GM23248 (cell line): ENCODE data around the gene RASGEF1C.

Experiments
- EZH2 ChIP-seq: fragments of 200-600 bp; sonication (generic); IDR thresholded peaks from 2 replicates; pipeline ENCODE4 v1.6.1; 2018; ENCODE audit warnings: antibody characterized with exemption, mild to moderate bottlenecking; ENCODE audit not compliant: insufficient read depth, poor library complexity, severe bottlenecking
- EZH2phosphoT487 ChIP-seq: fragments of 200-600 bp; sonication (generic); IDR thresholded peaks from 2 replicates; pipeline ENCODE4 v1.6.1; 2018; ENCODE audit warnings: antibody characterized with exemption, moderate library complexity, mild to moderate bottlenecking, low read depth; ENCODE audit not compliant: insufficient read depth

DNA sequence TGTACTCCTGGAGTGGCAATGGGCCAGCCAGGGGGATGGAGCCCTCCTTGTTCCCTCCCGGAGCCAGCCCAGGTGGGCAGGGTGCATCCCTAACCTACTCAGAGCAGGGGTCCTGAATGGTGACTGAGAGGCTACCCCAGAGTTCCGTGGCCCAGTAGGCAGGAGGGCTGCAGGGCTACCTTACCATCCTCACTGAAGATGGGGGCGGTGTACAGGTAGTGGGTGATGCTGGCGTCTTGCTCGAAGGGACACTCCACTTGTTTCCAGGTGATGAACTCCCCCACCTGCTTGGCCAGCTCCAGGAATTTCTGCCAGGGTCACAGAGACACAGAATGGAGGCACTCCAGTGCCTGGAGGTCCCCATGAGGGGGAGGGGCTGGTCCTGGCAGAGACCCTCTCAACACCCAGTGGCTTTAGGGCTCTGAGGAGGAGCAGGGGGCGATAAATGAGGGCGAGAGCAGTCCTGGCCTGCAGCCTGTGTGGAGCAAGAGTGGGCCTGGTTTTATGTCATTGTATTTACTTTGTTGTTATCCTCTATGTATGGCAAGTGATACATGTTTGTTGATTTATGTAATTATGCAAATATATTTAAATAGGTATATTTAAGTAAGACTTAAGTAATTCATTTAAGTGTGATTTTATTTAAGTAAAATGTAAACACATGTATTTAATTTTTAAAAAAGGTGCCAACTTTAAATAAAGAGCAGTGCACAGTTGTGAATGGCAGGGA lies 97.6 kb downstream of the RASGEF1C start:
- TF ChIP-seq EZH2 (no peak), EZH2phosphoT487 (no peak)
